Kidney (tissue), 14 donors: ENCODE measurements around the gene CUX1. TPM values are rescaled to one million over a fixed set of nuclear protein-coding genes. Genes with fewer than 3 reads are reported as not detected.

Source experiments
- DNase-seq, 5 donors: peaks; one replicate each; pipeline ENCODE4 v3.0.0-alpha.2; 2013 to 2020
- FAIRE-seq: peaks from 2 replicates; lab custom pipeline; 2012; peaks lifted over from hg19 to GRCh38; lab: Jason Lieb, UNC
- H3K27ac ChIP-seq, 2 donors: one replicate each; pipeline ENCODE4 v1.7.0; 2013; ENCODE audit warnings: low read depth in 2 of 2, low read length in 2 of 2, inconsistent platforms in 1 of 2
- H3K27me3 ChIP-seq: one replicate; pipeline ENCODE4 v1.7.1; 2013; ENCODE audit warnings: low read length, inconsistent platforms; ENCODE audit not compliant: control insufficient read depth, insufficient read depth
- H3K36me3 ChIP-seq, 3 donors: one replicate each; pipeline versions ENCODE4 v1.7.0 to v1.7.1; 2013; ENCODE audit warnings: low read length in 3 of 3, control low read depth in 1 of 3, inconsistent platforms in 1 of 3; ENCODE audit not compliant: insufficient read depth in 3 of 3, control insufficient read depth in 2 of 3
- H3K4me1 ChIP-seq, 3 donors: one replicate each; pipeline versions ENCODE4 v1.7.0 to v1.7.1; 2013; ENCODE audit warnings: low read length in 3 of 3, inconsistent platforms in 1 of 3, low read depth in 1 of 3; ENCODE audit not compliant: control insufficient read depth in 2 of 3, insufficient read depth in 2 of 3
- H3K4me3 ChIP-seq, 3 donors: one replicate each; pipeline versions ENCODE4 v1.7.0 to v1.8.1; 2013; ENCODE audit warnings: low read length in 3 of 3, control low read depth in 1 of 3, inconsistent platforms in 1 of 3
- H3K9ac ChIP-seq, 3 donors: one replicate each; pipeline versions ENCODE4 v1.7.0 to v1.7.1; 2013; ENCODE audit warnings: low read length in 3 of 3, control low read depth in 1 of 3, inconsistent platforms in 1 of 3
- H3K9me3 ChIP-seq, 3 donors: one replicate each; pipeline versions ENCODE4 v1.7.0 to v1.7.1; 2013; ENCODE audit warnings: low read length in 3 of 3, control low read depth in 1 of 3, inconsistent platforms in 1 of 3; ENCODE audit not compliant: control insufficient read depth in 2 of 3, insufficient read depth in 1 of 3
- CTCF ChIP-seq: IDR thresholded peaks from 3 replicates; pipeline ENCODE4 v1.5.1; 2012; ENCODE audit warnings: mild to moderate bottlenecking, moderate library complexity, borderline replicate concordance; ENCODE audit not compliant: insufficient read depth; ENCODE audit errors: extremely low read depth
- intact Hi-C: fragments of 100-400 bp; cut with DNase I; formaldehyde crosslinking; loops from one replicate; pipeline ENCODE4 v1.11.1; 2022
- polyA plus RNA-seq: library from polyadenylated mRNA; stranded (reverse); fragments of 350-450 nt; fragmentation: Illumina TruSeq; extraction: RNeasy Lipid Tissue Mini Kit (QIAGEN cat#74804); gene quantifications from one replicate; pipeline ENCODE4 v1.2.3, GENCODE V29; 2014; ENCODE audit warnings: low read depth, low replicate concordance; ENCODE audit not compliant: insufficient read depth
- total RNA-seq: library from RNA; stranded (reverse); fragmentation: NEBNext Ultra II Directional; extraction: Animal tissue kit (Norgen Biotek cat#: 25700); gene quantifications from one replicate; pipeline ENCODE4 v1.2.1, GENCODE V29; 2021
- donor health status: control.
- donor health status: control.
- donor health status: control.
- donor health status: control.
- donor health status: control.
- donor health status: DM: yes; HTN: yes; CAD: no.
- donor health status: Normal renal cell carcinoma (clear cell type).

The CUX1 gene
- total and polyA plus RNA-seq, 2 donors from 2014 or later = 71.4 to 126 TPM

GRCh38 chr7:102069931-102070629, 252.7 kb downstream of the CUX1 start:
- Histone ChIP-seq H3K27ac (no peak overlapping the region), H3K9me3 (no peaks in the 10 kb centered on the region), H3K36me3 (peaks cover 0 to 16% (median 7%) of the 10 kb centered on the region in 3 donors), H3K9ac (no peak overlapping the region), H3K27me3 (no peaks in the 10 kb centered on the region), H3K4me3 (no peak overlapping the region), H3K4me1 (no peaks in the 10 kb centered on the region)
- no peak for DNase-seq
- TF ChIP-seq CTCF = no peak
- no peak for FAIRE-seq
- intact Hi-C loops = no loop called here

- TF ChIP-seq CTCF = no peak
- Histone ChIP-seq H3K27me3 (no peaks in the 10 kb centered on the region), H3K9ac (no peak overlapping the region), H3K36me3 (peaks cover 0 to 12% (median 7%) of the 10 kb centered on the region in 3 donors), H3K9me3 (no peaks in the 10 kb centered on the region), H3K27ac (no peak overlapping the region), H3K4me1 (no peaks in the 10 kb centered on the region), H3K4me3 (no peak overlapping the region)
- intact Hi-C loops = no loop called here
- FAIRE-seq (no peak), DNase-seq (no peak)
Measured at GRCh38 chr7:102072003-102072402, 254.6 kb downstream of the CUX1 start.

GRCh38 chr7:102072636-102073209, 255.3 kb downstream of the CUX1 start:
- Histone ChIP-seq H3K9me3 (no peaks in the 10 kb centered on the region), H3K27me3 (no peaks in the 10 kb centered on the region), H3K36me3 (peaks cover 0 to 12% (median 7%) of the 10 kb centered on the region in 3 donors), H3K27ac (no peak overlapping the region), H3K9ac (no peak overlapping the region), H3K4me1 (no peaks in the 10 kb centered on the region), H3K4me3 (no peak overlapping the region)
- no peak for DNase-seq
- no peak for TF ChIP-seq CTCF
- FAIRE-seq = no peak
- intact Hi-C loops = no loop called here
